ENCODE results near the gene AREL1.

DNA sequence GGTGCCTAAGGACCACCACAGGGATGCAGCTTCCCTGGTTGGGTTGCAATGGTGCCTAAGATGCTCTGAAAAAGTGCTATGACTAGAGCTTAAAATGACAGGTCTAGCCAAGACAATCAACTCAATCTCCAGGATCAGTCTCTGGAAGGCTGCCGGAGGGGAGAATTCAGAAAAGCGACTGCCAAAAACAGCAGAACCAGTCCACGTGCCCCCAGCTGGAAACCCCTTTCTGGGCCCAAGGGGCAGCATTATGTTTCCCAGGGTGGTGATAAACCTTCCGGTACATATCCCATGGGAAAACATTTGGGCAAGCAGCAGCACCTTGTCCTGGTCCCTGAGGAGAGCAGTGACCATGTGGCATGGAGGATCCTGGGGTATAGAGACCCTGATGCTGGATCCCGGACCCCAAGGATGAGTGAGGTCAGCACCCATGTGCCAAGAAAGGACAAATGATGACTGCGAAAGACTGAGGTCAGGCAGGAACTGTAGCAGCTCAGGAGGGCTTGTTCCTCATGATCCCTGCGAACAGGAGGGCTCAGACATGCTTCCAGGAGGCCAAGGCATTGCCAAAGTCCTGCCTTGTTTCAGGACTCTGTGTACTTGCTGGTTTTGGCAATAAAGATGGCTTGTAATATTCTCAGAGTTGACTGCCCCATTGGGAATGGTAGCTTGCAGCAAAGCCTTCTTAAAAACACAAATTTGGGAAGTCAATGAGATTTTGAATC is 51.0 kb downstream of the AREL1 start:
- TF ChIP-seq, protein P1, sequence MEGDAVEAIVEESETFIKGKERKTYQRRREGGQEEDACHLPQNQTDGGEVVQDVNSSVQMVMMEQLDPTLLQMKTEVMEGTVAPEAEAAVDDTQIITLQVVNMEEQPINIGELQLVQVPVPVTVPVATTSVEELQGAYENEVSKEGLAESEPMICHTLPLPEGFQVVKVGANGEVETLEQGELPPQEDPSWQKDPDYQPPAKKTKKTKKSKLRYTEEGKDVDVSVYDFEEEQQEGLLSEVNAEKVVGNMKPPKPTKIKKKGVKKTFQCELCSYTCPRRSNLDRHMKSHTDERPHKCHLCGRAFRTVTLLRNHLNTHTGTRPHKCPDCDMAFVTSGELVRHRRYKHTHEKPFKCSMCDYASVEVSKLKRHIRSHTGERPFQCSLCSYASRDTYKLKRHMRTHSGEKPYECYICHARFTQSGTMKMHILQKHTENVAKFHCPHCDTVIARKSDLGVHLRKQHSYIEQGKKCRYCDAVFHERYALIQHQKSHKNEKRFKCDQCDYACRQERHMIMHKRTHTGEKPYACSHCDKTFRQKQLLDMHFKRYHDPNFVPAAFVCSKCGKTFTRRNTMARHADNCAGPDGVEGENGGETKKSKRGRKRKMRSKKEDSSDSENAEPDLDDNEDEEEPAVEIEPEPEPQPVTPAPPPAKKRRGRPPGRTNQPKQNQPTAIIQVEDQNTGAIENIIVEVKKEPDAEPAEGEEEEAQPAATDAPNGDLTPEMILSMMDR (IDR thresholded peaks at IDR 0.05; ENCODE audit: insufficient read depth, low read depth, low read length): no peak
- no peak for TF ChIP-seq EZH2 (IDR thresholded peaks at IDR 0.05; ENCODE audit: insufficient read depth, low read length)

All from astrocyte (in vitro differentiated cells and primary cell).